Fibroblast of mammary gland (primary cell): Measurements from ENCODE around the gene ELF5.

ENCODE experiments used
- DNase-seq: peaks from one replicate; pipeline ENCODE4 v3.0.0-alpha.2; 2010; ENCODE audit warnings: low read depth
- H3K4me3 ChIP-seq: 2 replicates; pipeline ENCODE4 v1.5.1; 2011; ENCODE audit warnings: low read depth, mild to moderate bottlenecking, low read length, moderate library complexity; ENCODE audit not compliant: control insufficient read depth
- CTCF ChIP-seq: conservative IDR thresholded peaks from 2 replicates; pipeline ENCODE4 v1.5.1; 2011; ENCODE audit warnings: low read depth, low read length, inconsistent platforms; ENCODE audit not compliant: control insufficient read depth, insufficient read depth

Gene ELF5

GRCh38 chr11:34464591-34465051, 49.0 kb downstream of the ELF5 start:
- DNase-seq: no peak
- no peak for TF ChIP-seq CTCF
- no peak overlapping the region for H3K4me3 ChIP-seq

GRCh38 chr11:34461215-34461614, 52.4 kb downstream of the ELF5 start:
- H3K4me3 ChIP-seq: no peak overlapping the region
- no peak for DNase-seq
- TF ChIP-seq CTCF: no peak

GRCh38 chr11:34460278-34460677, 53.3 kb downstream of the ELF5 start:
- TF ChIP-seq CTCF: no peak
- no peak for DNase-seq
- H3K4me3 ChIP-seq: no peak overlapping the region

GRCh38 chr11:34459507-34460162, 54.0 kb downstream of the ELF5 start:
- H3K4me3 ChIP-seq: no peak overlapping the region
- DNase-seq: no peak
- TF ChIP-seq CTCF: no peak

- TF ChIP-seq CTCF: no peak
- DNase-seq: no peak
- no peak overlapping the region for H3K4me3 ChIP-seq
These were observed 55.1 kb downstream of the ELF5 start for GRCh38 chr11:34458525-34458924.

GRCh38 chr11:34457607-34458006, 56.0 kb downstream of the ELF5 start:
- no peak for TF ChIP-seq CTCF
- no peak for DNase-seq
- no peak overlapping the region for H3K4me3 ChIP-seq
